ENCODE results near the gene AMPD2. TPM values are rescaled to one million over a fixed set of nuclear protein-coding genes. Genes with fewer than 3 reads are reported as not detected.
A peak's percentile ranks its signal among the peaks of the same experiment; 100 is the strongest.

AMPD2 gene
- total and polyA plus RNA-seq, 10 donors: 25.2 to 193 (median 143) TPM

GRCh38 chr1:109634292-109634691 is 14.7 kb downstream of the AMPD2 start:
- no peak overlapping the region for H3K27ac ChIP-seq
- H3K4me3 ChIP-seq: no peak overlapping the region
- H3K27me3 ChIP-seq (replicated peaks in 1 of 7): no peaks in the 10 kb centered on the region
- H3K9me3 ChIP-seq: no peaks in the 10 kb centered on the region
- peaks cover 0 to 37% (median 24%) of the 10 kb centered on the region in 6 donors for H3K36me3 ChIP-seq
- no peak for DNase-seq
- 74 to 85% (median 78%) methylated on average over 6 of the region's 6 CpGs for WGBS, 5 donors
- TF ChIP-seq CTCF (IDR thresholded peaks at IDR 0.05 in 8 of 11, conservative IDR thresholded peaks at IDR 0.05 in 3 of 11) (no peak), POLR2AphosphoS5 (IDR thresholded peaks at IDR 0.05) (no peak), POLR2A (IDR thresholded peaks at IDR 0.05) (no peak)
- intact Hi-C loops (cut with DNase I; ENCODE audit: low total_unique reads): no loop called here
- peaks cover 0 to 39% (median 8%) of the 10 kb centered on the region in 6 donors for H3K4me1 ChIP-seq

GRCh38 chr1:109634771-109635750 is 15.4 kb downstream of the AMPD2 start:
- no peaks in the 10 kb centered on the region for H3K27me3 ChIP-seq (replicated peaks in 1 of 7)
- H3K27ac ChIP-seq: peak overlapping the region in 2 of 8 donors; percentile 15 to 46
- no peak for DNase-seq
- H3K36me3 ChIP-seq: peaks cover 0 to 30% (median 16%) of the 10 kb centered on the region in 6 donors
- no peaks in the 10 kb centered on the region for H3K9me3 ChIP-seq
- intact Hi-C loops (cut with DNase I; ENCODE audit: low total_unique reads): no loop called here
- no peak overlapping the region for H3K4me3 ChIP-seq
- peaks cover 0 to 40% (median 10%) of the 10 kb centered on the region in 6 donors for H3K4me1 ChIP-seq
- no peak for TF ChIP-seq CTCF (IDR thresholded peaks at IDR 0.05 in 8 of 11, conservative IDR thresholded peaks at IDR 0.05 in 3 of 11)
- no peak for TF ChIP-seq POLR2AphosphoS5 (IDR thresholded peaks at IDR 0.05)
- TF ChIP-seq POLR2A (IDR thresholded peaks at IDR 0.05): no peak
- 41 to 55% (median 50%) methylated on average over 13 of the region's 13 CpGs for WGBS, 5 donors

- no peaks in the 10 kb centered on the region for H3K27me3 ChIP-seq (replicated peaks in 1 of 7)
- H3K4me3 ChIP-seq: no peak overlapping the region
- H3K9me3 ChIP-seq: no peaks in the 10 kb centered on the region
- intact Hi-C loops (cut with DNase I; ENCODE audit: low total_unique reads): no loop called here
- WGBS, 5 donors: 88 to 91% (median 90%) methylated on average over 2 of the region's 2 CpGs
- DNase-seq: no peak
- H3K36me3 ChIP-seq: peaks cover 0 to 22% (median 12%) of the 10 kb centered on the region in 6 donors
- peak overlapping the region in 1 of 8 donors; percentile 15 for H3K27ac ChIP-seq
- TF ChIP-seq CTCF (IDR thresholded peaks at IDR 0.05 in 8 of 11, conservative IDR thresholded peaks at IDR 0.05 in 3 of 11) (no peak), POLR2A (IDR thresholded peaks at IDR 0.05) (no peak), POLR2AphosphoS5 (IDR thresholded peaks at IDR 0.05) (no peak)
- H3K4me1 ChIP-seq: peaks cover 0 to 45% (median 15%) of the 10 kb centered on the region in 6 donors
Observed at GRCh38 chr1:109635862-109636200, 16.2 kb downstream of the AMPD2 start.

Data from spleen (tissue), 11 donors.